Osteoblast (primary cell): Measurements from ENCODE around the gene OLFML1. TPM values are rescaled to one million over a fixed set of nuclear protein-coding genes. Genes with fewer than 3 reads are reported as not detected.
A peak's percentile ranks its signal among the peaks of the same experiment; 100 is the strongest.

Experiments used
- DNase-seq: peaks from one replicate; pipeline ENCODE4 v3.0.0; 2011; ENCODE audit warnings: low spot score, mixed read lengths; ENCODE audit not compliant: insufficient read length; ENCODE audit errors: missing footprints
- H2AFZ ChIP-seq: 2 replicates; pipeline ENCODE4 v1.6.0; 2011; ENCODE audit warnings: mild to moderate bottlenecking, low read length
- H3K27ac ChIP-seq: 2 replicates; pipeline ENCODE4 v1.5.1; 2011; ENCODE audit warnings: mild to moderate bottlenecking, low read depth, low read length, moderate library complexity
- H3K27me3 ChIP-seq: 2 replicates; pipeline ENCODE4 v1.6.0; 2012; ENCODE audit warnings: mild to moderate bottlenecking, control low read depth, inconsistent platforms, low read length, moderate library complexity; ENCODE audit not compliant: insufficient read depth
- H3K36me3 ChIP-seq: 2 replicates; pipeline ENCODE4 v1.5.1; 2011; ENCODE audit warnings: mild to moderate bottlenecking, low read length, control low read depth, moderate library complexity; ENCODE audit not compliant: insufficient read depth
- H3K4me1 ChIP-seq: 2 replicates; pipeline ENCODE4 v1.5.1; 2011; ENCODE audit warnings: mild to moderate bottlenecking, low read length, control low read depth, moderate library complexity; ENCODE audit not compliant: insufficient read depth
- H3K4me2 ChIP-seq: 2 replicates; pipeline ENCODE4 v1.6.0; 2011; ENCODE audit warnings: mild to moderate bottlenecking, low read length; ENCODE audit not compliant: insufficient read depth
- H3K4me3 ChIP-seq: fragments of 200-600 bp; sonication (generic); 3 replicates; pipeline ENCODE4 v1.5.1; 2012; ENCODE audit warnings: mild to moderate bottlenecking, low read length, inconsistent platforms; ENCODE audit not compliant: insufficient read depth
- H3K79me2 ChIP-seq: 2 replicates; pipeline ENCODE4 v1.6.0; 2012; ENCODE audit warnings: mild to moderate bottlenecking, low read length, control low read depth, inconsistent platforms; ENCODE audit not compliant: insufficient read depth
- H3K9me3 ChIP-seq: 2 replicates; pipeline ENCODE4 v1.5.1; 2011; ENCODE audit warnings: low read depth, low read length, control low read depth
- H4K20me1 ChIP-seq: 2 replicates; pipeline ENCODE4 v1.6.0; 2012; ENCODE audit warnings: mild to moderate bottlenecking, low read length, control low read depth; ENCODE audit not compliant: insufficient read depth
- CTCF ChIP-seq: IDR thresholded peaks from 2 replicates; pipeline ENCODE4 v1.5.1; 2011; ENCODE audit warnings: mild to moderate bottlenecking, low read depth, low read length, moderate library complexity; ENCODE audit errors: extremely low read depth
- total RNA-seq: library from RNA; depleted of rRNA; stranded (reverse); fragments of >200 nt; gene quantifications from 2 replicates; pipeline ENCODE4 v1.2.3, GENCODE V29; 2012

Gene OLFML1
- total RNA-seq, 1 donor: 20.3 TPM

GRCh38 chr11:7489376-7489775 lies 4.1 kb downstream of the OLFML1 start:
- H3K27me3 ChIP-seq: no peaks in the 10 kb centered on the region
- TF ChIP-seq CTCF: no peak
- H4K20me1 ChIP-seq: no peaks in the 10 kb centered on the region
- peaks cover 10% of the 10 kb centered on the region for H3K4me1 ChIP-seq
- no peaks in the 10 kb centered on the region for H3K9me3 ChIP-seq
- no peak for DNase-seq
- no peaks in the 10 kb centered on the region for H3K79me2 ChIP-seq
- H3K4me2 ChIP-seq: no peak overlapping the region
- no peak overlapping the region for H3K27ac ChIP-seq
- H3K4me3 ChIP-seq: no peak overlapping the region
- H2AFZ ChIP-seq: no peak overlapping the region
- no peaks in the 10 kb centered on the region for H3K36me3 ChIP-seq

- H2AFZ ChIP-seq: peak overlapping the region; percentile 31
- H3K4me2 ChIP-seq: no peak overlapping the region
These were observed 4.7 kb downstream of the OLFML1 start for GRCh38 chr11:7490054-7490453.

GRCh38 chr11:7490535-7490934 lies 5.2 kb downstream of the OLFML1 start:
- Histone ChIP-seq H3K27me3 (no peaks in the 10 kb centered on the region), H3K27ac (no peak overlapping the region), H3K36me3 (no peaks in the 10 kb centered on the region), H3K4me2 (no peak overlapping the region), H3K79me2 (no peaks in the 10 kb centered on the region), H3K4me1 (peaks cover 10% of the 10 kb centered on the region), H4K20me1 (no peaks in the 10 kb centered on the region), H3K9me3 (no peaks in the 10 kb centered on the region), H3K4me3 (no peak overlapping the region), H2AFZ (peak overlapping the region; percentile 31)
- no peak for TF ChIP-seq CTCF
- no peak for DNase-seq

More at GRCh38 chr11:7490054-7490453, 4.7 kb downstream of the OLFML1 start:
- H4K20me1 ChIP-seq: no peaks in the 10 kb centered on the region
- H3K4me3 ChIP-seq: no peak overlapping the region
- H3K79me2 ChIP-seq: no peaks in the 10 kb centered on the region
- no peaks in the 10 kb centered on the region for H3K27me3 ChIP-seq
- H3K9me3 ChIP-seq: no peaks in the 10 kb centered on the region
- peaks cover 10% of the 10 kb centered on the region for H3K4me1 ChIP-seq
- no peaks in the 10 kb centered on the region for H3K36me3 ChIP-seq
- TF ChIP-seq CTCF: no peak
- peak; percentile 77 for DNase-seq
- no peak overlapping the region for H3K27ac ChIP-seq

GRCh38 chr11:7492253-7492652 lies 6.9 kb downstream of the OLFML1 start:
- no peaks in the 10 kb centered on the region for H3K36me3 ChIP-seq
- no peak overlapping the region for H3K27ac ChIP-seq
- no peaks in the 10 kb centered on the region for H4K20me1 ChIP-seq
- peaks cover 10% of the 10 kb centered on the region for H3K4me1 ChIP-seq
- no peak for DNase-seq
- no peak overlapping the region for H2AFZ ChIP-seq
- H3K27me3 ChIP-seq: no peaks in the 10 kb centered on the region
- no peaks in the 10 kb centered on the region for H3K9me3 ChIP-seq
- no peak for TF ChIP-seq CTCF
- no peaks in the 10 kb centered on the region for H3K79me2 ChIP-seq
- no peak overlapping the region for H3K4me2 ChIP-seq
- no peak overlapping the region for H3K4me3 ChIP-seq
